GM21367 (cell line): ENCODE data around the gene MLX.

Experiments used
- ATAC-seq: cut with Tn5 transposase; IDR thresholded peaks from one replicate; pipeline ENCODE4 v1.9.1; 2021; ENCODE audit not compliant: unreplicated experiment

The MLX gene

GRCh38 chr17:42566883-42567573 lies at the start of gene MLX:
TSS of gene MLX (plus strand) at chr17:42567100. CDS start at chr17:42567125, 25 bp downstream.
- ATAC-seq, result peak; percentile 36

- ATAC-seq, result no peak
Measured at GRCh38 chr17:42517516-42517915, 49.4 kb upstream of the MLX start.

- no peak for ATAC-seq
Measured at GRCh38 chr17:42518046-42518754, 48.7 kb upstream of the MLX start.

GRCh38 chr17:42518755-42519545 lies 48.0 kb upstream of the MLX start:
- no peak for ATAC-seq

GRCh38 chr17:42519546-42520491 lies 47.1 kb upstream of the MLX start:
- no peak for ATAC-seq

- no peak for ATAC-seq
Measured at GRCh38 chr17:42520540-42520951, 46.4 kb upstream of the MLX start.

- ATAC-seq, result no peak
Measured at GRCh38 chr17:42521036-42521435, 45.9 kb upstream of the MLX start.

GRCh38 chr17:42521666-42522262 lies 45.1 kb upstream of the MLX start:
- ATAC-seq, result no peak

- ATAC-seq, result no peak
Measured at GRCh38 chr17:42522263-42522790, 44.6 kb upstream of the MLX start.

- no peak for ATAC-seq
Measured at GRCh38 chr17:42522798-42523278, 44.1 kb upstream of the MLX start.

- ATAC-seq, result no peak
Measured at GRCh38 chr17:42525221-42525620, 41.7 kb upstream of the MLX start.

- no peak for ATAC-seq
Measured at GRCh38 chr17:42526031-42526444, 40.9 kb upstream of the MLX start.

GRCh38 chr17:42527932-42528331 lies 39.0 kb upstream of the MLX start:
- ATAC-seq, result no peak

GRCh38 chr17:42529061-42529460 lies 37.8 kb upstream of the MLX start:
- ATAC-seq, result no peak

GRCh38 chr17:42530952-42531454 lies 35.9 kb upstream of the MLX start:
- no peak for ATAC-seq

GRCh38 chr17:42531455-42532354 lies 35.2 kb upstream of the MLX start:
- no peak for ATAC-seq

GRCh38 chr17:42535155-42536047 lies 31.5 kb upstream of the MLX start:
- ATAC-seq, result peak; percentile 4

GRCh38 chr17:42536048-42536371 lies 30.9 kb upstream of the MLX start, which contains the start of gene NAGLU:
TSS of gene NAGLU (plus strand) at chr17:42536241. CDS start at chr17:42536273, 32 bp downstream.
- ATAC-seq, result peak; percentile 43
